Measurements from ENCODE around the gene MEIS1.

MEIS1 gene

DNA sequence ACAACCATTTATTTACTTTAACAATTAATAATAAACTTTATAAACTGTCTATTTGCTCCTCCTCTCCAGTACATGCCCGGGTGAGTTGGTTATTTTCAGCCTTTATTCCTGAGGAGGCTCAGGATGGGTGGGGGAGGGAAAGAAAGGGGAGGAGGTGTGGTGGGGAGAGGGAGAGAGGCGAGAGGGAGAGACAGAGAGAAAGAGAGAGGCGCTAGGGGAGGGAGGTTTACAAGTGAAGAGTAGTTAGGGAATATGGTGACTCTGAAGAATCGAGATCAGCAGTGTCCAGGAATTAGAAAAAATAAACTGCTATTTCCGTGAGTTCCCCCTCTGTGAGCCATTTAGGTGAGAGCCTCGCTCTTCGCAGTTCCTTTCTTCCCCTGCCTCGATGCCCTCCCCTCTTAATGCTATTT, 138.9 kb downstream of the MEIS1 start:
- no peak for FAIRE-seq
- DNase-seq (ENCODE audit: extremely low spot score, insufficient read length, low read depth), result no peak

DNA sequence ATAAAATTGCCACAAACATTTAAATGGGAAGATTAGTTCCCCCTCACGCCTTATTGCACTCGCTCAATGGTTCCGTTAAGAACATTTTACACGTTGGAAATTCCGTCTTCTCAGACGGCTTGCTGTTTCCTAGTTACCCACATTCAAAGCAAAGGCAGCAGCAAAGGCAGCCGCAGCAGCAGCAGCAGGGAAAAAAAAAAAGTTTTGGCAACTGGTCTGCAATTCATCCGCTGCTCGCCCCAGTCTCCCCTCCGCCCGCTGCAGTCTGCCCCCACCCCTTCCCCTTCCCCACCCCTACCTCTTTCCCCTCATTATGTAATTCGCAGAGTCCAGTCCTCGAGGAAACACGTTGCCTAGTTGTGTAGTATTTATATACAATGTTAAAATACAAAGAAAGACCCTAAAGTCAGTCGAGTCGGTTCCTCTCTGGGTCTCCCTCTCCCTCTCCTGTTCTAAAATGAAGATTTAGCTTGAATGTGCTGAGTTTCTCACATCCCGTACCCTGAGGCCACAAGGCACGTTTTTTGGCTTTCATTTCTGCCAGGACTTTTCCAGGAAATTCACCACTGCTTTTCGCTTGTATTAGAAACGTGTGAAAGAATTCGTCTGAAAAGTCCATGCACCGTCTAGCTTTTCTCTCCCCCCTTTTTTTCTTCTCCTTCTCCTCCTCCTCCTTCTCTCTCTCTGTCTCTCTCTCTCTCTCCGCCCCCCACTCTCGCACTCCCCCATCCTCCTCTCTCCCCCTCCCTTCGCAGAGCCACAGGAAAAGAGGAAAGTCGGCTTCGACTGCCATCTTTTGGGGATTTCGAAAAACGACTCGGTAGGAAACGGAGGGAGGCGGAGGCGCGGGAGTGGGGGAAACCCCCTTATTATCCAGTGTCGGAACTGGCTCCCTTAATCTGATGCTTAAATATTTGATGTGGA, 140.0 kb downstream of the MEIS1 start:
- FAIRE-seq (no peak), DNase-seq (ENCODE audit: extremely low spot score, insufficient read length, low read depth) (no peak)

DNA sequence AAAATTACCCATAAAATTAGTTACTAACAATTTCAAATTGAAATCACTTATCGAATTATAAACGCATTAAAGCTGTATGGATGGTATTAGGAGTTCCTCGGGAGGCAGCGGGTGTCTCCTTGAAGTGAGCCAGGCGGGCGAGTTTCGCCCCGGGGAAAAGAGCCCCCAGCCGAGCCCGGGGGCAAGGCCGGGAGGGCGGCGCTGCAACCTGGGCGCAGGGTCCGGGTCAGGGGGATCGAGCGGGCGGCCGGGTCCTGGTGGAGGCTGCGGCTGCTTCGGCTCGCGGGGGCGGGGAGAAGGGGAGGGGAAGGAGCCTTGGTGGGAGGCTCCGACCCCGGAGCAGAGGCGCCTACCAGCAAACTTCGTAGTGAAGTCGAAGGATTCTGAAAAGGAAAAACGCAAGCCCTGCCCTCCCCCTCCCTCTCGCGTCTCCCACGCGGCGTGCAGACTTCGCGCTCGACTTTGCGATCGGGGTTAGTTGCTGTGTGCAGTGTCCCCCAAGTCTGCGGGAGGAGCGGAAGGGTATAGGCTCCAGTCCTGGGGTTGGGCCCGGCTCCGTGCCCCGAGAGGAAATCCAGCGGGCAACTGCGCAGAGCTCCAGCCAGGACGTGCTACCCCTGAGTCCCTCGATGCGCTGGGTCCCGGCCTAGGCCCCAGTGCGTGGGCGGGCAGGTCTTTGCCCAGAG, 140.8 kb downstream of the MEIS1 start:
- DNase-seq (ENCODE audit: extremely low spot score, insufficient read length, low read depth) (no peak), FAIRE-seq (no peak)

DNA sequence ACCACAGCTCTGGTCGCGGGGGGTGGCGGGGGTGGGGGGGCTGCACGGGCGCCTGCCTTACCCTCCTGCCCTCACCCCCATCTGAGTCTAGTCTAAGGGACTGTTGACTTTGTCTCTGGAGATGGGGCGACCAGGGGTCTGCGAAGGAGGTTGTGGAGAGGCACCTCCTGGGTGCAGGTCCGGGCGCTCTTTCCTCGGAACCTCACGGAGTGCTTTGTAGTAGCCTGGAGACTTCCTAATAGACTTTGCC, 141.3 kb downstream of the MEIS1 start:
- FAIRE-seq (no peak), DNase-seq (ENCODE audit: extremely low spot score, insufficient read length, low read depth) (no peak)

DNA sequence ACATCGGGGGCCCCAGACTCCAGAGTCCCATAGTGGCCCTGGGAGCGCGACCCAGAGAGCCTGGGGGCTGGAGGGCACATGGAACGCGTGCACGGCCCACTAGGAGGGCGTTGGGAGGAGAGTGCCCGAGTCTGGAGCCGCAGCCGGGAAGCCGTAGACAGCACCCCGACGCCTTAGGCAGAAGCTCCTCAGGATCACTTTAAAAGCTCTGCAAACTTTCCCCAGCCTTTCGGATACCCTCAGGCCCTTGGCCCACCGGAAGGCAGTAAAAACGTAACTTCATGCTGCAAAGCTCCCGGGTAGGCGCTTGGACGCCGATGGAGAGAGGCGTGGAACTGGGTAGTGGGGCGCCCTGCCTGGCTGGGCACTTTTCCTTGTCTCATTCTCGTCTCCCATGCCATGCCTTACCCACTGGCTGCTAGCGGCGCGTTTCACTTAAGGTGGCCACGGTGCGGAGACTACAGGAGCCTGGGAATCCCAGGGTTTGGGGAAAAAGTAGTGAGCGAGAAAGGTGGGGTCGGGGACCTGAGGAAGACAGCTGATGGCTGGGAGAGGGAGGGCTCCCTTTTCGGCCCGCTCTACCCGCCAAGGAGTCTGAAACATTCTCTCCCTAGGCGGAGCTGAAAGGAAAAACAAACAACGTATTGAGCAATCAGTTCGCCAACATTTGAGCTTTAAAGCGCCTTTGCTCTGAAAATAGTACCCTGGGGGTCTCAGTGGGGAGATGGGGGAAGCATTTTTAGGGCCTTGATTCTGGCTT, 141.8 kb downstream of the MEIS1 start:
- DNase-seq (ENCODE audit: extremely low spot score, insufficient read length, low read depth) (no peak), FAIRE-seq (no peak)

DNA sequence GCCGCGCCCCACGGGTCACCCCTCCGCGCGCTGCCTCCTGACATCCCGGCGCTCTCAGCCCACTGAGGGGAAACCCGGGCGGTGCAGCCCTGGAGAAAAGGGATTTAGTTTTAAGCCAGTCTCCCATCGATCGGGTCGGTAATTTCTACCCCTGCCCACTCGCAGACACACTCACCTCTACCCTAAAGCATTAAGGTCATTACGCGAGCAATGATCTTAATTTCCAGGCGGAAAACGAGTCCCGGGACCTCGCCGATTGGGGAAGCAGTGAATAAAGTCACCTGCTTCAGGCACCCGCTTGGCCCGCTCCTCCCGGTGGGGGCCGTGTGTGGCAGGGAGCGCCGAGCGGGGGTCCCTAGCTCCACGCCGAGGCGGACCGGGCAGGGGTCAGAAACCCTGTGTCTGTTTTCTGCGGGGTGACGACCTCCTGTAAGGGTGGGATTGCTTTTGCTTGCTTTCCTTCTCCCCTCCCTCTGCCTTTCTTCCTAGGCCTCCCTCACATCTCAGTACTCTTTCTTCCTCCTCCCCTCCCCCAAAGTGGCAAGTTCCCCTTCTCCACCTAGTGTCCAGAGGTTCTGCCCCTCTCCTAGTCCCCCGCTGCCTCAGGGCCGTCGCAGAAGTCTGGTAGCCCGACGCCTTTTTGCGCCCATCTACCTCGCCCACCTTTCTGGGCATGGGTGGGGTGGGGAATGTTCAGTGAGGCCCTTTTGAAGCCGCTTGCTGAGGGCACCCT, 142.6 kb downstream of the MEIS1 start:
- DNase-seq (ENCODE audit: extremely low spot score, insufficient read length, low read depth) (no peak), FAIRE-seq (no peak)

DNA sequence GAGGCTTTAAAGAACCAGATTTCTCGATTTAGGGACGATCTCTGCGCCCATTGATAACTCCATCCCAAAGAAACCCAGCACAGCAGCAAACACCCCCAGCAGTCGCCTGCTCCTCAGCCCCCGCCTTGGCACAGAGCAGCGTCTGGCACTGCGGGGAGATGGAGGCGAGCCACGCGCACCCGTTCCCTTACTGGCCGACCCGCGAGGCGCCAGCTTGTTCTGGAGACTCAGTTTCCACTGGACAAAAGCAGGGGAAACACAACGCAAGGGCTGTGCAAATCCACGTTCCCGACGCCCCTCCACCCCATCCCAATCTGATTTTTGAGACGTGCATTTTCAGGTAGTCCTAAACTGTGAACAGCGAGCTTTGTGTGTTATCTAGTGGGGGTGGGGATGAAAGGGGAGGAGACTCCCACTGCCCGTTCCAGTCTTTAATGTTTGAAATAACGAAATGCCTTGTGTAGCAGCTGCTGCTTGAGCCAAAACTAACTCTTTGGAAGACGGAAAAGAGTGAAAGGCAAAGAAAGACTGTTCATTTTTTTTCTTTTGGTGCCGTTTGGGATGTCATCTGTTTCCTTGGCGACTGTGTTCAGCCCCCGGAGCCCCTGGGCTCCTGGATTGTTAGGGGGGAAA, 143.2 kb downstream of the MEIS1 start:
- no peak for DNase-seq (ENCODE audit: extremely low spot score, insufficient read length, low read depth)
- FAIRE-seq, result no peak

DNA sequence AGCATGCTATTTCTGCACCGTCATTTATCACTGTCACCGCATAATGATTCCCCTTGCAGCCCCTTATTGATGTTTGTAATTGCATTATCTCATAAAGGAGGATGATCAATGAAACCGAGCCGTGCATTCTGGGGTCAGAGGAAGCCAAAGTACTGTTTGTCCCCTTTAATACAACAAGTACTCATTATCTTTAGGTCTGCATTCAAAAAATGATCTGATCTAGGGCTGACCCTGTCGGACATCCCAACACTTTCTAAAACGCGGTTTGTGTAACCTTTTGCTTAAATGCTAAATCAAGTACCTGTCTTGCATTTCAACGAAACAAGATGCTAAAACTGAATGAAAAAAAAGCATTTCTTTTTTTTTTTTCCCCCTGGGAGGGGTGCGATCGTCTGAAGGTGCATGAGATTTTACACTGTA, 143.8 kb downstream of the MEIS1 start:
- no peak for DNase-seq (ENCODE audit: extremely low spot score, insufficient read length, low read depth)
- FAIRE-seq, result no peak

DNA sequence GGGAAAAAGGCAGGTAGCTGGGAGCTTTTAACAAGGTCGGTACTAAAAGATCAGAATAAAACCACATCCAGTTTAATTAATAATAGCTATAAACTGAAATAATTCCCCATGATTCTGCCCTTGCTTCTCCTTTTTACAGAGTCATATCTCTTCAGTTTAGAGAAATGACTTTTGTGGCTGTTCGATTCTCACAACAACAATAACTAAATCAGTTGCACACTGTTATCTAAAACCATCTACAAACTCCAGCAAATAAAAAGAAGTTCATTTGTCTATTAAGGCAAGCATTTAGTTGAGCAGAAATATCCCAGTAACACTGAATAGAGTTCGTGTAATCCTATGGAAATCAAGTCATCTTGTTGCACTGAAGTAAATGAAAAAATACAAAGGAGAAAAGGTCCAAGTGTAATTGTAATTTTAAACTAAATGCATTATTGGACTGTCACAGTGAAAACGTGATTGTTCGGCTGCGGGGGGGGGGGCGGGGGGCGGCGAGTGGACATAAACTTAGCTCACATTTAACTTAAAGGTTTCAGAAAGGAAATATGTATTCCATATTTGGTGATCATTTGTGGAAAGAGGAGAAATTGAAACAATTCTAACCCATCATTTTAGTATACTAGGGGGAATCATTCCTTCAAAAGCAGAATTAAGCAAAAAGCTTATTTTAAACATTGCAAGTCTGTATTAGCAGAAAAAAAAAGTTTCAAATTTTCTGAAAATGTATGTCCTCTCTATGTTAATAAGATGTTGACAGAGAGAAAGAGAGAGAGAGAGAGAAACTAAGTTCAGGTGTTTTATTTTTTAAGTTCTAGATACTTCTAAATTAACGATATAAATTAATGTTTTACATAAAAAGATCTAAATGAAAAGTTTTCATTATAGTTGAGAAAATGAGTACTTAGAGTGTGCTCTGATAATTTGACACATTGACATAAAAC, 144.5 kb downstream of the MEIS1 start:
- FAIRE-seq (no peak), DNase-seq (ENCODE audit: extremely low spot score, insufficient read length, low read depth) (no peak)

DNA sequence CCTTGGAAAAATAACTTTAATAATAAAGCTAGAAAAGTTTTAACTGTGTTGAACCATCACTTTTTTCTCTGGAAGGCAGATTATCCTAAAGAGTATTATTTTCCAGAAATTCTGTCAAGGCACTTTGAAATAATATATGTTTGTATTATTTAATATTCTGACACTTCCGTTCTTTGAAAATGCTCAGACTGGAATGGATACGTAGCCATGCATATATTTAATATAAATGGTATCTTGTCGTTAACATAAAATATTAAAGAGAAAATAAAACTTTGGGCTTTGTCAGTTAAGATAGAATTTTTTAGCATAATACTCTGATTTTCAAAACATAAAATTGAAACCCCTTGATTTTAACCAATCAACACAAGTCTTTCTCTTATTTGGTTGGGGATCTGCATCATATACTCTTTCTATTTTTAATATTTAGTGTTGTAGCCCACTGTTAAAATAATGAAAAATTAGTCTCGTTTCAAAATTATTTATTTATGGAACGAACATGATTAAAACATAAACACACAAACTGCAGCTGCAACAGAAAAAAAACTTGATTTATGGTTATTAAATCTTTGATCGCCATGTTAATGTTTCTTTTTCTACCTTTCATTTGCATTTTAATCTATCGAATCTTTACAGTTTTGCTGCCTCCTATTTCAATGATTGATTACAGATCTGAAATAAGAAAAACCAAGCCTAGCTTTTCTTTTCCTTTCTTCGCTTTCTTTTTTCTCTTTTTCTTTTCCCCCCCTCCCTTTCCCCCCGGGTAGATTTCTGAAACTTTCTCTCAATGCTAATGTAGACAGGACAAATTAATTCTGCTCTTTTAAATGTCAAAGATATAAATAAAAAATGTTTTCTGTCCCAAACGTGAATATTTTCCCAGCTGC, 145.5 kb downstream of the MEIS1 start:
- no peak for FAIRE-seq
- DNase-seq (ENCODE audit: extremely low spot score, insufficient read length, low read depth), result no peak

DNA sequence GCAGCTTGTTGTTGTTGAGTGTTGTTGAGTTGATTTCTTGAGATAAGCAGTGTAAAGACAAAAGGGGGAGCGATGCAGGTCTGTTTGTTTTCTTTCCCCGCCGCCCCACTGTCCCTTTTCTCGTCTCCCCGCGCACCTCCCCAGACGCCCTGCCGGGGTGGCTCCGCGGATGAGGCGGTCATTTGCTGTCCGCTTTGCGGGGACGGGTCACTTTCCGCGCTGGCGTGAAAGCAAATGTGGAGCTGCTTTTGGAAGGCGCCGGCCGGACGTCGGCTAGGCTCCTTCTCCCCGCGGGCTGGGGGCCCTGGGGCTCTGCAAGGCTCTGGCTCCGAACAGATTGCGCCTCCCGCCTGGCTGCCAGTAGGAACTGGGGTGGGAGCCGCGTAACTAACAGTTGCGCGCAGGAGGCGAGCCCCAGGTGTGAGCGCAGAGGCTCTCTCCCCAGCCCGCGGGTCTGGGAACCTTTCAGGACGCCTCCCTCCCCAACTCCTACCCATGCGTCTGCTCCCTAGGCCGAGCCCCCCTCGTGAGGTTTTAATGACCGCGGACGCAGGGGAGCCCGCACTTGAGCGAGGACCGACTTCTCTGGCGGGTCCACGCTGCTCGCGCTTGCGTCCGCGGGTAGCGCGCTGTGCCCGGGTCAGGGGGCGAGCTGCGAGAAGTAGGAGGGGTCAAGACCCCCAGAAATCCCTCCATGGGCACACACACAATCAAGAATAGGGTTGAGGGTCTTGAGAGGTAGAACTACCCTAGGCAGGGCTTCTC, 146.6 kb downstream of the MEIS1 start:
- no peak for DNase-seq (ENCODE audit: extremely low spot score, insufficient read length, low read depth)
- FAIRE-seq, result no peak

DNA sequence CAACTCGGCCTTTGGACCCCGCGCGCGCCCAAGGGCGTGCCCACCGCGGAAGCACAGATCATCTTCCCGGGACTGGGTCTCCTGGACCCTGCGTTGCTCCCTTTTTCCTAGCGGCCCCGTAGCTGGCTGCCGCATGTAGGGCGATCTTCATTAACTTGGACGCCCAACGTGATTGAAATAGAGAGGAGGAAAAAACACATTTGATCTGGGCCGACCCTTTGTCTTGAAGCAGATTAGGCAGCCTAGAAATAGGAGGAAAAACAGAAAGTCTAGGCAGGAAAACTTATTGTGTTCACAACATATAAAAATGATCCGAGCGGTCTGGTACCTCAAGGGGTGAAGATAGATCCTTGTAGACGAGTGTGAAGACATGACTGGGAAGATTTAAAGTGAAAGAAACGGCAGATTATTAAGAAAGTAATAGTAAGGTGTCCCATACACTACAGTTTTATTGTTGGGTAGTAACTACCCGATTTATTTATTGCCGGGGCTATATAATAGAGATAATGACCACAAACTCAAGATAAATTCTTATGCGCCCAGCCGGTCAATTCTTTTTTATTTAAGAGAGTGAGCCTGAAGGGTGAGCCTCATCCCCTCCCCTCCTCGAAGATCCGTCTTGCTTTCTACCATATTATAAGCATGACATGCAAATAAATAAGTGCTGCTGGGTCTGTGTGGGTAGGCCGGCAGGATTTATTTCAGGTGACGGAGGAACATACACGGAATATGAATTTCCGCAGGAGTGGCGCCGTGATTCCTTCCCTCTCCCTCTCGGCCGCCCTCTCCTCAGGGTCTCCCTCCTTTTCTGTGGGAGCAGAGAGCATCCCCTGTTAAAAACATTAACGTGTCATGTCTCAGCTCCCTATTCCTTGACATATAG, 147.4 kb downstream of the MEIS1 start:
- DNase-seq (ENCODE audit: extremely low spot score, insufficient read length, low read depth) (no peak), FAIRE-seq (no peak)

DNA sequence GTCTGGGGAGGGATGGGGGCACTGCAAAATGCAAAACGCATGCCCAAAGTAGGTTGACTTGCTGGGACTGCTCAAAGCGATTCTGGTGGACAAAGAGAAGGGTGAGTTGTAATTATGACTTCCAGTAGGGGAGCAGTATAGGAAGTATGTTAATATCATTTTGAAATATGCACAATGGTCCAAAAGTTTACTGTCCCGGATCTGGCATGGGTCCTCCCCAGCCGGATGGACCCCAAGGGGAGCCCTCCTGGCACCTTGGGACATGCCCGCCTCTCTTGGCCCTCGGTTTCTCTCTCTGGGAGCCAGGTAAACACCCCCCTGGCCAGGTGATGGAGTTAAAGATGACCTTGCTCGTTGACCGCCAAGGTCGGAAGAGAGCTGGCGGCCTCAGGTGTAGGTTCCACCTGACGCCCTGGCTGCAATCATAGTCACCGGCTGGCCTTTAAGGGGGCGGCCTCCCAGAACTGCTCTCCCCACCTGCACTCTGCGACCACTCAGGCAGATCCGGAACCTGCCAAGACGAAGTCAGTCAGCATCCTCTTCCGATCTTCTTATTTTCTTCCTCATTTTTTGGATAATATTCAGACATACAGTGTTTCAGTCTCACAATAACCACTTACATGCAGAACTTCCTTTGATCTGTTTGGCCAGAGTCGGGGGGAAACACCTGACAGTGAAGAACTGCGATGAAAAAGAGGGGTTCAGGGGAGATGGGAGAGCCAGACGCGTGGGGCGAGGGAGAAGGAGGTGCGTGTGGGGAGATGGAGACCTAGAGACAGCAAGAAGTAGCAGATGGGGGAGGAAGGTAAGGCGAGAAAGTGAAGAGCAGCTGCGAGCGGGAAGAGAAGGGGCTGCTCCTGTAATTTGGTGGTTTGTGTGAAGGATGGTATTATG, 148.3 kb downstream of the MEIS1 start:
- DNase-seq (ENCODE audit: extremely low spot score, insufficient read length, low read depth) (no peak), FAIRE-seq (no peak)

DNA sequence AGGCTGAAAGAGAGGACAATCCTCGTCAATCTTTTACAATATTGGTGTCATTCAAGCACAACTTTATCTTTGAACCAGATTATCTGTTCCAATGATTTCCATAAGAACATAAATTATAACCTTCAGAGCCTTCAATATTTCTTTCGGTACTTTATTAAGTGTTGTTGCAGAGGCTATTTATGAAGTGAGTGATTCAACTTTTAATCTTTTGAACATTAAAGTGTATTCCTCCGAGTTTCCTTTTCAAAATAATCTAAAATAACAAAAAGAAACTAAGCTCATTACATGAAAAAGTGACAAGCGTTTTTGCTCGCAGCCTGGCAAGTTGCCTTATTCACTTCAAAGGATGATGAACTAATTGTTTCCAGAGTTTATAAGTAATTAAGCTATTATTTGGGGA, 149.0 kb downstream of the MEIS1 start:
- FAIRE-seq, result no peak
- DNase-seq (ENCODE audit: extremely low spot score, insufficient read length, low read depth), result no peak

DNA sequence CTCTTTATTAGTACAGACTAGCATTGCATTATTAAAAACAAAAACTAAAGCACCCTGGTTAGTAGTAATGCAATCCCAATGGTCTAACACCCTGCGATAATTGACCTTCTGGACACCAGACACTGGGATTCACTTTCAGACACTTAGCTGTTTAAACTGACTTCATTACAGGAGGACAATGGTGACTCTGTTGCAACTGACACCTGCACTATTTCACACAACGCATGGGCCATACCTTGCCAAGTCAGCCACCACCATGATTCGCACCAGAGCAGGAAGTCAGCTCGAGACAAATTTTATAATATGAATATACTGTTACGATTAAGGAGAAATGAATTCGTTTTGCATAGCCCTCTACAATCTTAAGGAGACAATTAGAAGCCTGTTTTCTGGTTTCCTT, 150.7 kb downstream of the MEIS1 start:
- DNase-seq (ENCODE audit: extremely low spot score, insufficient read length, low read depth) (no peak), FAIRE-seq (no peak)
